GM12872 (cell line): ENCODE data around the gene F12.

Experiments
- TF ChIP-seq, protein P1 (sequence below): IDR thresholded peaks from 3 replicates; pipeline ENCODE4 v1.5.1; 2011; ENCODE audit warnings: low read depth, mild to moderate bottlenecking, low read length, moderate library complexity; ENCODE audit not compliant: insufficient read depth

Gene F12

DNA sequence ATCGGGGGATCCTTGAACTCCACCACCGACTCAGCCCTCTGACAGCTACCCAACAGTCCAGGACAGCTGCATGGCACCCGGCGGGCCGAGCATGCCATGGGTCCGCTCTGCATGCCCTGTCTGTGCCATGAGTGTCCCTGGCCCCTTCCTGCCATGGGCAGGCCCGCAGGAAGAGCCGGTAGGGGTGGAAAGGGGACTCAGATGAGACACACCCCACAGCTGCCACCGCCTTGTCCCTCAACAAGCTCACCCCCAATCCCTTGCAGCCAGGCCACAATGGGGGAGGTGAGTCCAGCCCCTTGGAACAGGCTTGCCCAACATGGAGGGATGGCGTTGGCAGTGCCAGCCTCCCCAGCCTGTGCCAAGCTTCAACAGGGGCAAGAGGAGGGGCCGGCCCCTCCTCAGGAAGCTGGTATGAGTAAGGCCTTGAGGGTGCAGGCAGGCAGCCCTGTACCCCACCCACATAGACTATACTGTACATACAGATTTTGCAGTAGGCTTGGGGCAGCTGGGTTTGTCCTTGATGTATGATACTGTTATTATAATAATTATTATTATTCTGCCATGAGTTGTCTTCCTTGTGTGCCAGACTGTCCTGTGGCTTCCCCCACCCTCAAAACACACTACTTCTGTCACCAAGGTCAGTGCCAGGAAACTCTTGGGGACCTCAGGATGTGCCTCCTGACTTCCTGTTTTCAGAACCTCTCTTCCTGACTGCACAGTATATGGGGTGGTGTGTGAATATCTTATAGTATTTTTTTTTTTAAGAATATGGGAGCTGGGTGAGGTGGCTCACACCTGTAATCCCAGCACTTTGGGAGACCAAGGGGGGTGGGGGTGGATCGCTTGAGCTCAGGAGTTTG is 37.1 kb downstream of the F12 start:
- TF ChIP-seq, protein P1, sequence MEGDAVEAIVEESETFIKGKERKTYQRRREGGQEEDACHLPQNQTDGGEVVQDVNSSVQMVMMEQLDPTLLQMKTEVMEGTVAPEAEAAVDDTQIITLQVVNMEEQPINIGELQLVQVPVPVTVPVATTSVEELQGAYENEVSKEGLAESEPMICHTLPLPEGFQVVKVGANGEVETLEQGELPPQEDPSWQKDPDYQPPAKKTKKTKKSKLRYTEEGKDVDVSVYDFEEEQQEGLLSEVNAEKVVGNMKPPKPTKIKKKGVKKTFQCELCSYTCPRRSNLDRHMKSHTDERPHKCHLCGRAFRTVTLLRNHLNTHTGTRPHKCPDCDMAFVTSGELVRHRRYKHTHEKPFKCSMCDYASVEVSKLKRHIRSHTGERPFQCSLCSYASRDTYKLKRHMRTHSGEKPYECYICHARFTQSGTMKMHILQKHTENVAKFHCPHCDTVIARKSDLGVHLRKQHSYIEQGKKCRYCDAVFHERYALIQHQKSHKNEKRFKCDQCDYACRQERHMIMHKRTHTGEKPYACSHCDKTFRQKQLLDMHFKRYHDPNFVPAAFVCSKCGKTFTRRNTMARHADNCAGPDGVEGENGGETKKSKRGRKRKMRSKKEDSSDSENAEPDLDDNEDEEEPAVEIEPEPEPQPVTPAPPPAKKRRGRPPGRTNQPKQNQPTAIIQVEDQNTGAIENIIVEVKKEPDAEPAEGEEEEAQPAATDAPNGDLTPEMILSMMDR: no peak

DNA sequence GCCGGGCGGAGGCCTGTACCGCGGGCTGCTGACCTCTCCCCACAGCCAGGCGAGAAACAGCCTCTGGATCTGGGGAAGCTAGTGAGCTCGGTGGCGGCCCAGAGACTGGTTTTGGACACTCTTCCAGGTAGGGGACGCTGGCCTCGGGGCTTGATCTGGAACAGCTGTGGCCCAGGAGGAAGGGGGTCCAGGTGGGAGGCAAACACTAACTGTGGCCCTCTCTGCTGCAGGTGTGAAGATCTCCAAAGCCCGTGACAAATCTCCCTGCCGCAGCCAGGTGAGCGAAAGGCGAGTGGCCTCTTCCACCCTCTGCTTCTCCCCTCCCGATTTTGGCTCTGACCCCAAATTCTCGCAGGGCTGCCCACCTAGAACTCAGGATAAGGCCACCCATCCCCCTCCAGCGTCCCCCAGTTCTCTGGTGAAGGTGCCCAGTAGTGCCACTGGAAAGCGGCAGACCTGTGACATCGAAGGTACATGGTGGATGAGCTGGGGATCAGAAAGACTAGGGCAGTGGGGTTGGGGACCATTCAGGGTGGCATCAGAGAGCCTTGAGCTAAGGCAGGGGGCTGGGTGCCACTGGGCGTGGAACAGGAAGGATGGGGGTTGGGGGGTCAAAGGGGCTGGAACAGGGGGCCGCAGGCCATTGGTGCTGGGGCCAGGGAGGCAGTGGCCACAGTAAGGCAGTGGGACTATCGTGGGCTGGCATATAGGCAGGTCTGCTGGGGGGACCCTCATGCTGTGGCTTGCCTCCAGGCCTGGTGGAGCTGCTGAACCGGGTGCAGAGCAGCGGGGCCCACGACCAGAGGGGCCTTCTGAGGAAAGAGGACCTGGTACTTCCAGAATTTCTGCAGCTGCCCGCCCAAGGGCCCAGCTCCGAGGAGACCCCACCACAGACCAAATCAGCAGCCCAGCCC is 38.0 kb downstream of the F12 start:
- TF ChIP-seq, protein P1: no peak

DNA sequence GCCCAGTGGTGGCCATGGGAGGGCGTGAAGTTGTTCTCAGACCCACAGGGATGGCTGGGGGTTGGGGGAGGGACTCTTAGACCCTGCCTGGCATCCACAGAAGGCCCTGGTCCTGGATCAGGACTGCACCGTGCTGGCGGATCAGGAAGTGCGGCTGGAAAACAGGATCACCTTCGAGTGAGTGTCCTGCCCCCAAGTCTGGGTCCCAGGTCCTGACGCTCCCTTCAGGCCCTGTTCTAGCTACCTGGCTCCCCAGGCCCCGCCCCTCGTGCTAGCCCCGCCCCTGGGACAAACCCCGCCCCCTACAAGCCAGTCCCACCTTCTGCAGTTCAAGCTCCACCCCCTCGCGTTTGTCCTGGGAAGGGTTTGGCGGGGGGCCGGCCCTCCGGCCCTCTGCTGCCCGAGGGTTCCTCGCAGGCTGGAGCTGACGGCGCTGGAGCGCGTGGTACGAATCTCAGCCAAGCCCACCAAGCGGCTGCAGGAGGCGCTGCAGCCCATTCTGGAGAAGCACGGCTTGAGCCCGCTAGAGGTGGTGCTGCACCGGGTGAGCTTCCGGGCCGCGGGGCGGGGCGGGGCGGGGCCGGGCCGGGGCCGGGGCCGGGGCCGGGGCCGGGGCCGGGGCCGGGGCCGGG is 38.8 kb downstream of the F12 start:
- TF ChIP-seq, protein P1: peak; percentile 52

DNA sequence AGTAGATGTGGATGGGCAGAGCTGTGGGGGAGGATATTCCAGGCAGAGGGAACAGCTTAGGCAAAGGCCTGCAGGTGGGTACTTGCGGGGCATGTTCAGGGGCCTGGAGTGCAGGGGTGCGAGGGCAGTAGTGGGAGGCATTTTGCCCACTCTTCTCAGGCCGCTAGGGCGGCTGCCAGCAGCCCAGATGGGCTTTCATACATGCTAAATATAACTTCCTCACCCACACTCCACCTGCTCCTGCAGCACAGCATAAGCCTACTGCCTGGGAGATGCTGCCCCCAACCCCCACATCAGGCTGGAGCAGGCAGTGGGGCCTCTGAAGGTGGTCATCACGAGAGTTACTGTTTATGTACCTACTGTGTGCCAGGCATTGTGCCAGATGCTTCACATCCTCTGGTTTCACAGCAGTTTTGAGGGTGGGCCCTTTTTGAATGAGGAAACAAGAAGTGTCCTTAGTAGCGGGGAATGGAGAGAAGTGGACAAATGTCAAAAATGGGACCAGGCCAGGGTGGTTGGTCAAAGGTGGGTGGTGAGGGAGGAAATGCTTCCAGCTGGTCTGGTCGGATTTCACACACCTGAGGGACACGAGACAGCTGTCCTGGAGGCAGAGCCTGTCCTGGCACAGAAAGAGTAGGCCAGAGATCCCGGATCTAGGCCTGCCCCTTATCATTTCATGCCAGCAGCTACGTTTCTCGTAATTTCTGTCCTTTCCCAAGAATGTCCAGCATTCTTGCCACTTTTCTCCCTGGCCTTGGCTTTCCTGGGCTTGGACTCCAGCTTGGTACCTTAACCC is 39.5 kb downstream of the F12 start:
- TF ChIP-seq, protein P1: no peak

DNA sequence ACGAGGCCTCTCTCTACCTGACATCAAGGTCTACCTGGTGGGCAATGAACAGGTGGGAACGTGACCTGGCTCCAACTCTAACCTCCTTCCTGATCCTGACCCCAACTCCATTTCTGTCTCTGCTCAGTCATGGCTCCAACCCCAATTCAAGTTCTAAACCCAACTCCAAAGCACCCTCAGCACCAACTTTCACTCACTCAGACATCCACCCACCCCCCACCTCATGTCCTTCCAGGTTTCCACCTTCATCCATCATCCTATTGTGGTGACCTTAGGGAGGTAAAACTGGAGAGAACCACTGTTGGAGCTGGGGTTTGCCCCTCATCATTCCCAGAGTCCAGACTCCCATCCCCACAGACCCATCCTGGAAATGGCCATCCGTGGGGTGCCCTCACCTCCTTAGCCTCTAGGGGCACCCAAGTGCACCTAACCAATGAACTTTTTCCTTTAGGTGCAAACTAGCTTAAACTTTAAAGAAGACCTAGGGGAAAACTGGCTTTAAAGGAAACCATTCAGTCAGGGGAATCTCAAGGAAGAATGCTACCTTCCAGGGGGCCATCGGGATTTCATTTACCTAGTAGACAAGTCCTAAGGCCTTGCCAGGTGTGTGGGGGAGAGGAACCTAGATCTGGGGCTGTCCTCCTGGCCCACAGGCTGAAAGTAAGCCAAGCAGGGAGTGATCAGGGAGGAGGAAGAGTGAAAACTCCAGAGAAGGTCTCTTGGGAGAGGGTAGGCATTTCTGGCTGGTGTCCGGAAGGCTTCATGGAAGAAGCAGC is 40.3 kb downstream of the F12 start:
- TF ChIP-seq, protein P1: peak; percentile 87

DNA sequence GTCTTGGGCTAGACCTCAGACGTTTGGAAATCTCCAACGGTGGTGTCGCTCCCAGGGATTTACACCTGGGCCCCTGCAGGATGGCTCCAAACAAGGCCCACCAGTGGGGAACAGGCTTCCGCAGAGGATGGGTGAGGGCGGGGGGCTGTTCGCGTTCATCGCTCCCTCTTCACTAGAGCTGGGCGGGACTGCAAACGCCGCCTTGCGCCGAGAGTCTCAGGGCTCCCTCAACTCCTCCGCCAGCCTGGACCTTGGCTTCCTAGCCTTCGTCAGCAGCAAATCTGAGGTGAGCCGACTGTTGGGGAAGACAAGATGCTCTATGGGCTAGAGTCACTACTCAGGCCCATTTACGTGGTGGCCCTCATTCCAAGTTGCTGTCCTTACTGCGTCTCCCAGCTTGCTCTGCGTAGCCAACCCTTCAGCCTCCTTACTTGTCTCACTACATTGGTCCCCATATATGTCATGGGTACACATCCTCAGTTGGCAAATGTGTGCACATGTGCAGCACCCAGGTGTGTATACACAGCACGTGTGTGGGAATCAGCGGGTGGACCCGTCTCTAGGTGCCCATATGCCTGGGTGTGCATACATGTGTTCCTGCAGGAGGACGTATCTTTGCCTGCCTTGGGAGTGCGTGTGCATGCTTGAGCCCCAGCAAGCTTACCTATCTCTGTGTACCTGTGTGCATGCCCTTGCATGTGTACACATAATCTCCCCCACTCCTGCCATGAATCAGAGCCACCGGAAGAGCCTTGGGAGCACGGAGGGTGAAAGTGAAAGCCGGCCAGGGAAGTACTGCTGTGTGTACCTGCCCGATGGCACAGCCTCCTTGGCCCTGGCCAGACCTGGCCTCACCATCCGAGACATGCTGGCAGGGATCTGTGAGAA is 41.1 kb downstream of the F12 start:
- TF ChIP-seq, protein P1: no peak
